Measurements from ENCODE around the gene CPNE2. TPM values are rescaled to one million over a fixed set of nuclear protein-coding genes. Genes with fewer than 3 reads are reported as not detected.

Gene CPNE2
- total RNA-seq (2021), result 34.7 and 35.2 TPM in 2 replicates
- percentile 54 among the genes with signal in this experiment for Bru-seq, nascent RNA
- BruChase-seq, experiment 1, labeled RNA remaining after a 2-hour chase, result percentile 60 among the genes with signal in this experiment
- BruChase-seq, experiment 2, labeled RNA remaining after a 6-hour chase, result percentile 64 among the genes with signal in this experiment
- long read RNA-seq, transcript CPNE2-201 (16 exons, 2,645 nt), result major isoform, 73 of 89 reads
- long read RNA-seq, partial matches to known transcripts, result 3 of 89 reads
- long read RNA-seq, other reads (novel, unspliced or antisense), result 9 of 89 reads

DNA sequence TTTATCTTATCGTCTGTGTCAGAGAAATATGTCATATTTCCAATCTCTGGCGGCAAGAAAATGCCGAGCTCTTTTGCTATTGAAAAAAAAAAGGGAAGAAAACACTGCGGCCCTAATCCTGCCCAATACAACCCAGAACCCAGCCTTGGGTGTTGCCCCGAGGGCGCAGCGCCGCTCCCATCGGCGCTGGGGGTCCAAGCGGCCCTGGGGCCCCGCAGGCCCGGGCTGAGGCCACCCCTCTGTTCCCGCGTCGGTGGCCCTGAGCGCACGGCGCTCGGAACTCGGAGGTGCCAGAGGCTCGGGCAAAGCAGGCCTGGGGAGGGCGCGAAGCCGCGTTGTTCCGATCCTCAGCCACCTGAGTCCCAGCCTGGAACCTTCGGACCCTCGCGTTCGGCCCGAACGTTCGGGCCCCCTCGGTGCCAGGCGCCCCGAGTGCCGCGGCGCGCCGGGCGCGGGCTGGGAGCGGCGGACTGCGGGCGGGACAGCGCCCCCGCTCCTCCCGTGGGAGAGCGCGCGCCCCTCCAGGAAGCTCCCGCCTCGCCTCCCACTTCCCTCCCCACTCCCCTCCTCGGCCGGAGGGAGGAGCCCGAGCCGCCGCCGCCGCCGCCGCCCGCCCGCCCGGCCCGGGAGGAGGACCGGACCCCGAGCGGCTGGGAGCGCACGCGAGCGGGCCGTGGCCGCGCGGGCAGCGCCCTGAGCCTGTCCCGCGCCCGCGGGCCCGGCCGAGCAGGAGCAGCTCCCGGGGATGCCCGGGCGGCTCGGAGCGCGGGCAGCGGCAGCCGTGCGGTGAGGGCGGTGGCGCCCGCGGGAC, at the start of gene CPNE2:
Gene CPNE2, plus strand, starts transcription at position 609 of the 811 bp plus-strand sequence. CDS start 18,160 bp downstream, outside the sequence.
- DNase-seq, result peak in 1 of 2 experiments; percentile 56
- H3F3A ChIP-seq (ENCODE audit: insufficient read depth, low read depth), result peaks cover 18% of the 10 kb centered on the region; the same call in 1 of the 2 replicates
- BruUV-seq (replicated peaks), result TSS peak; percentile 74
- peak within 1 kb of the TSS; percentile 95 for H2AFZ ChIP-seq
- POLR2A ChIA-PET (ENCODE audit: unreplicated experiment), result interaction anchor here (0.6 kb wide), 1 partner anchor 68 kb away, joined by 6 read pairs; no protein-coding TSS in a partner anchor
- H4K20me1 ChIP-seq (ENCODE audit: insufficient read depth), result no peaks in the 10 kb centered on the region
- peaks cover 3% of the 10 kb centered on the region; the same call in 1 of the 2 replicates for H3K79me2 ChIP-seq (ENCODE audit: low read depth)
- peaks cover 23% of the 10 kb centered on the region for H3K4me1 ChIP-seq (replicated peaks; ENCODE audit: insufficient read depth)
- TF ChIP-seq EZH2 (IDR thresholded peaks at IDR 0.05; ENCODE audit: low read depth), result no peak
- TF ChIP-seq, protein P1, sequence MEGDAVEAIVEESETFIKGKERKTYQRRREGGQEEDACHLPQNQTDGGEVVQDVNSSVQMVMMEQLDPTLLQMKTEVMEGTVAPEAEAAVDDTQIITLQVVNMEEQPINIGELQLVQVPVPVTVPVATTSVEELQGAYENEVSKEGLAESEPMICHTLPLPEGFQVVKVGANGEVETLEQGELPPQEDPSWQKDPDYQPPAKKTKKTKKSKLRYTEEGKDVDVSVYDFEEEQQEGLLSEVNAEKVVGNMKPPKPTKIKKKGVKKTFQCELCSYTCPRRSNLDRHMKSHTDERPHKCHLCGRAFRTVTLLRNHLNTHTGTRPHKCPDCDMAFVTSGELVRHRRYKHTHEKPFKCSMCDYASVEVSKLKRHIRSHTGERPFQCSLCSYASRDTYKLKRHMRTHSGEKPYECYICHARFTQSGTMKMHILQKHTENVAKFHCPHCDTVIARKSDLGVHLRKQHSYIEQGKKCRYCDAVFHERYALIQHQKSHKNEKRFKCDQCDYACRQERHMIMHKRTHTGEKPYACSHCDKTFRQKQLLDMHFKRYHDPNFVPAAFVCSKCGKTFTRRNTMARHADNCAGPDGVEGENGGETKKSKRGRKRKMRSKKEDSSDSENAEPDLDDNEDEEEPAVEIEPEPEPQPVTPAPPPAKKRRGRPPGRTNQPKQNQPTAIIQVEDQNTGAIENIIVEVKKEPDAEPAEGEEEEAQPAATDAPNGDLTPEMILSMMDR (conservative IDR thresholded peaks at IDR 0.05), result no peak
- peak within 1 kb of the TSS; percentile 86 for H3K4me2 ChIP-seq
- H3K9me2 ChIP-seq (ENCODE audit: insufficient read depth), result no peaks in the 10 kb centered on the region
- no peaks in the 10 kb centered on the region for H3K9me3 ChIP-seq (ENCODE audit: insufficient read depth, low read depth)
- no peaks in the 10 kb centered on the region for H3K27me3 ChIP-seq (ENCODE audit: insufficient read depth, low read depth)
- 0 out of 2 replicates have a peak within 1 kb of the TSS, but pooled peaks have one; percentile 25 for H3K27ac ChIP-seq
- intact Hi-C loops (cut with micrococcal nuclease; ENCODE audit: unreplicated experiment), result no loop called here
- H3K36me3 ChIP-seq (ENCODE audit: low read depth), result no peaks in the 10 kb centered on the region
- CTCF ChIA-PET, result interaction anchor here (0.5 to 0.7 kb wide), 4 partner anchors 149 to 500 kb away, joined by 4 to 9 read pairs (median 6); no protein-coding TSS in a partner anchor
- peak within 1 kb of the TSS; percentile 85 for H3K4me3 ChIP-seq

DNA sequence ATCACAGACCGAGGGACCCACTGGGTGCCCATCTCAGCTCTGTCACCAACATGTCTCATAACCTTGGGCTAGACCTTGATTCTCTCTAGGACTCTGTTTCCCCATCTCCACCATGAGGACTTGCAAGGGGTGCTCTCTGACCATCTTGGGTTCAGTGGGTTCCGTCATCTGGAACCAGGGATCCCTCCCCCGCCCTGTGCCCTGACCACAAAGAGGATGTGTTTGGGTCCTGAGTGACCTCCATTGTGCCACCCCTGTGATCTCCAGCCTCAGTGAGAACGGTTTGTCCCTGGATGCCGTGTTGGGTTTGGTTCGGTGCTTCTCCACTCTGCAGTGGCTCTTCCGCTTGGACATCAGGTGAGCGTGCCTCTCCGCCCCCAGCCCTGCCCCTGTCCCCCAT, 49.1 kb upstream of the CPNE2 start:
- no peak overlapping the region for H3K4me3 ChIP-seq
- no peaks in the 10 kb centered on the region for H3K9me3 ChIP-seq (ENCODE audit: insufficient read depth, low read depth)
- no peaks in the 10 kb centered on the region for H3F3A ChIP-seq (ENCODE audit: insufficient read depth, low read depth)
- no peak for DNase-seq
- H3K36me3 ChIP-seq (ENCODE audit: low read depth), result no peaks in the 10 kb centered on the region
- TF ChIP-seq, protein P1 (conservative IDR thresholded peaks at IDR 0.05), result no peak
- no peak for TF ChIP-seq EZH2 (IDR thresholded peaks at IDR 0.05; ENCODE audit: low read depth)
- H3K27ac ChIP-seq, result no peak overlapping the region
- BruUV-seq (replicated peaks), result no TSS peak
- H3K9me2 ChIP-seq (ENCODE audit: insufficient read depth), result no peaks in the 10 kb centered on the region
- H3K4me2 ChIP-seq, result no peak overlapping the region
- H2AFZ ChIP-seq, result no peak overlapping the region
- intact Hi-C loops (cut with micrococcal nuclease; ENCODE audit: unreplicated experiment), result no loop called here
- 0 out of 2 replicates have a peak, but pooled peaks cover 5% of the 10 kb centered on the region for H3K4me1 ChIP-seq (replicated peaks; ENCODE audit: insufficient read depth)
- no peaks in the 10 kb centered on the region for H3K79me2 ChIP-seq (ENCODE audit: low read depth)
- H3K27me3 ChIP-seq (ENCODE audit: insufficient read depth, low read depth), result no peaks in the 10 kb centered on the region
- no peaks in the 10 kb centered on the region for H4K20me1 ChIP-seq (ENCODE audit: insufficient read depth)
- POLR2A ChIA-PET (ENCODE audit: unreplicated experiment), result no interaction called here
- CTCF ChIA-PET, result no interaction called here

DNA sequence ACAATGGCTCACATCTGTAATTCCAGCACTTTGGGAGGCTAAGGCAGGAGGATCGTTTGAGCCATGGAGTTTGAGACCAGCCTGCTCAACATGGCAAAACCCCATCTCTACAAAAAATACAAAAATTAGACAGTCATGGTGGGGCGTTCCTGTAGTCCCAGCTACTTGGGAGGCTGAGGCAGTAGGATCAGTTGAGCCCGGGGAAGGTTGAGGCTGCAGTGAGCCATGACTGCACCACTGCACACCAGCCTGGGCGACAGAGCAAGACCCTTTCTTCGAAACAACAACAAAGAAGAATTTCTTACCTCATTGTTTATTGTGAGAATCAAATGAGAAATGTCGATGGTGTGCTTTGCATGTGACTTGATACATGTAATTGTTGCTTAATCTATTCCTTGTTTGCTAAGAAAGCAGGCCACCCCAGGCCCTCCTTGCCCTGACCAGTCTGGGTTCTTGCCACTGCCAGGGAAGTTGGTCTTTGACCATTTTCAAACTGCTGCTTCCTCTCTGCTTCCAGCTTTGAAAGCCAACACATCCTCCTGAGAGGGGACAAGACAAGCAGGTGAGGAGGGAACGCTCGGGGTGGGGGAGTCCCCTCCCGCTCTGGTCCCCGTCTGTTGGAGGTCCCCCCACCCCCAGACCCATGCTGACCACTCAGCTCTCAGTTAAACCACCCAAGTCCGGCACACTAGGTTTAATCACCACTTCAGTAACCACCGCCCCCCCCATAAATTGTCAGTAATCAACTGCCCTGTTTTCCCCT, 47.3 kb upstream of the CPNE2 start:
- Histone ChIP-seq H3K4me1 (replicated peaks; ENCODE audit: insufficient read depth) (0 out of 2 replicates have a peak, but pooled peaks cover 8% of the 10 kb centered on the region), H3K4me2 (no peak overlapping the region), H3K9me2 (ENCODE audit: insufficient read depth) (no peaks in the 10 kb centered on the region), H4K20me1 (ENCODE audit: insufficient read depth) (no peaks in the 10 kb centered on the region), H3K27me3 (ENCODE audit: insufficient read depth, low read depth) (no peaks in the 10 kb centered on the region), H3K36me3 (ENCODE audit: low read depth) (no peaks in the 10 kb centered on the region), H3K27ac (no peak overlapping the region), H3K9me3 (ENCODE audit: insufficient read depth, low read depth) (no peaks in the 10 kb centered on the region), H3K4me3 (no peak overlapping the region), H3K79me2 (ENCODE audit: low read depth) (no peaks in the 10 kb centered on the region), H2AFZ (no peak overlapping the region), H3F3A (ENCODE audit: insufficient read depth, low read depth) (no peaks in the 10 kb centered on the region)
- TF ChIP-seq EZH2 (IDR thresholded peaks at IDR 0.05; ENCODE audit: low read depth), result no peak
- TF ChIP-seq, protein P1 (conservative IDR thresholded peaks at IDR 0.05), result no peak
- ChIA-PET POLR2A (ENCODE audit: unreplicated experiment) (no interaction called here), CTCF (no interaction called here)
- BruUV-seq (replicated peaks), result no TSS peak
- intact Hi-C loops (cut with micrococcal nuclease; ENCODE audit: unreplicated experiment), result no loop called here
- no peak for DNase-seq
